Erythroblast (primary cell): ENCODE results near the gene B4GALNT4.
A peak's percentile ranks its signal among the peaks of the same experiment; 100 is the strongest.
"Not testable (repeated sequence)": the region's sequence is repeated elsewhere in the genome, so short reads cannot be mapped to it uniquely, and the experiment has no call there.

Source experiments
- DNase-seq, 2 experiments: peaks; one replicate each; lab custom pipeline; 2025; lab: John Stamatoyannopoulos, UW
- GATA1 ChIP-seq: IDR thresholded peaks from 2 replicates; pipeline ENCODE4 v1.6.1; 2011; ENCODE audit warnings: low read depth, mild to moderate bottlenecking, control low read depth, low read length, moderate library complexity
- POLR2A ChIP-seq: IDR thresholded peaks from 2 replicates; pipeline ENCODE4 v1.6.1; 2011; ENCODE audit warnings: mild to moderate bottlenecking, low read length

Gene B4GALNT4

DNA sequence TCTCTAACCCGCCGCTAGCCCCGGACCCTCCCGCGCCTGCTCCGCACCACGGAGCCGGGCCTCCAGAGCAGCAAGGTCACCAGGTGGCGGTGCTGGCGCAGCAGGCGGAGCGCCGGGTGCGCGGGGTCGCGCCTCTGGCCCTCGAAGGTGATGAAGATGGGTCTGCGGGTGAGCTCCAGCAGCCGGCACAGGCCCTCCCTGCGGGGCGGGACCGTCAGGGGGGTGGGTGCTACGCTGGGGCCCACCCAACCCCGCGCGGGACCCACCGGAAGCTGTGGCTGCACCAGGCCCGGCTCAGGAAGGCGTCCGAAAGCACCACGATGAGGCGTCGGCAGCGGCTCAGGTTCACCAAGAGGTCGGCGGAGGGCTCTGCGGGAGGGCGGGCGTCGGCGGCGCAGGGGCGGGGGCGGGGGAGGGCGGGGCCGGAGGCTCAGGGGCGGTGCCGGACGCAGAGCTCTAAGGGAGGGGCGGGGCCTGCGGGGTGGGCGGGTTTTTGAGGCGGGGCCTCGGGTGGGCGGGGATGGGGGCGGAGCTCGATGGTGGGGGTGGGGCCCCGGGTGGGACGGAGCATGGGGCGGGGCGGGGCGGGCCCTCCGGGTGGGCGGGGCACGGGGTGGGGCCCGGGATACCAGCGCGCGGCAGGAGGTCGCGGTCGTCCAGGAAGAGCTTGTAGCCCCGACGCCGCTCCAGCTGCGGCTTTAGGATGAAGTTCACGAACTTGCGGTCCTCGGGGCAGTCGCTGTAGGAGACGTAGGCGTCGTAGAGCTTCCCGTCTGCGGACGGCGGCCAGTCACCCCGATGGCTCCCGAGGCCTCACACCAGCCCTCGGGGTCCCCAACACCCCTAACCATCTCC is 37.7 kb downstream of the B4GALNT4 start:
- no peak for TF ChIP-seq GATA1
- TF ChIP-seq POLR2A, result no peak

DNA sequence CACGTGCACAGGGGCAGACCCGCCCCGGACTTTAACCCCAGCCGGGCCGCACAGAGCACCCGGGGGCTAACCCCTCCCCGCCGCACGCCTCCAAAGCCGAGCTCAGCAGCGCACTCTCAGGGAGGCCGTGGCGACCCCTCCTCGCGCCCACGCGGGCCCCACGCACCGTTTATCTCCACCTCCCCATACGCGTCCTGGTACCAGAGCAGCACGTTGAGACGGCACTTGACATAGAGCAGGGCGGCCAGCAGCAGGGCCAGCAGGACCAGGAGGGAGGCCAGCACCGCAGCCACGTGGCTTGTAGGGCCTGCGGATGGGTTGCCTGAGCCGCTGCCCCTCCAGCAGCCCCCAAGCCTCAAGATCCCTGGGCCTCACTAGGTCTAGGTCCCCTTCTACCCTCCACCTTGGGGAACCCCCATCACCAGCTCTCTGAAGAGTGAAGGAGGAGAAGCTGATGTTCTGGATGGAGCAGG is 38.4 kb downstream of the B4GALNT4 start:
- DNase-seq, result no peak
- no peak for TF ChIP-seq GATA1
- no peak for TF ChIP-seq POLR2A

More for the DNA sequence above, 37.7 kb downstream of the B4GALNT4 start:
- DNase-seq, result peak; percentile 83 to 88

DNA sequence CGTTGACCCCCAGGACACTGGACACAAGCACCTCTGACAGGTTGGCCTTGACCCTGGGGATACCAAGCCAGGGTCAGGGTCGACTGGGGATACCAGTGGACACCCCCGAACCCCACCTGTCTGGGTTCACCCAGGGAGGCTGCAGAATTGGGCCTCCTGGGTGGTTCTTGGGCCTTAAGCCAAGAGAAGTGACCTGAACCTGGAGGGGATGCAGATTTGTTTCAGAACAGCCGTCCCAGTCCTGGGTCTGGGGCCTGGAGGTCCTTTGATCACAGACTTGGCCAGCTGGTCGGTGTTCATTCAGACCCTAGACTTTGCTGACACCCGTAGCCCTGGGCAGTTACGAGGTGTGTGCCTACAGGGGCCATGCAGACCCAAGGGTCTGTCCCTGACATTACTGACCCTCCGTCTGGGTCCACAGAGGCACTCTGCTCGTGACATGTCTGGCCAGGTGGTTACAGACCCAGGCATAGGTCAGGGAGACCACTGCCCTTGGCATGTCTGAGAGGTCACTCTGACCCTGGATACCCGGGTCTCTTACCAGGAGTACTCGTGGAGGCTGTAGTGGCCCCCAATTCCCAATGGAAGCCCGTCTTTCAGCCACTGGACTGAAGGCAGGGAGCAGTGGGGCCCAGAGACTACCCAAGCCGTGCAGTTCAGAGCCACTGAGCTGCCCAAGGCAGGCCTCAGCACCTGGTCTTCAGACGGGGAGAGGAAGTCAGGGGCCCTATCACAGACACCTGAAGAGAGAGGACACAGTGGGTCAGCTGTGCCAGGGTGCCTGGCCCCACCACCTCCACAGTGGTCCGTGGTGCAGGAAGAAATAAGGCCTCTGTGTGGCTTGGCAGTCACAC is 39.1 kb downstream of the B4GALNT4 start:
- TF ChIP-seq GATA1 (no peak), POLR2A (no peak)
- no peak for DNase-seq

- TF ChIP-seq POLR2A (no peak), GATA1 (no peak)
- no peak for DNase-seq
Measured at GRCh38 chr11:409008-409599, 39.8 kb downstream of the B4GALNT4 start.

- no peak for TF ChIP-seq GATA1
- no peak for TF ChIP-seq POLR2A
- no peak for DNase-seq
Measured at GRCh38 chr11:409600-410483, 40.5 kb downstream of the B4GALNT4 start.

- not testable (repeated sequence) for DNase-seq
Measured at GRCh38 chr11:410711-411110, 41.4 kb downstream of the B4GALNT4 start.

- not testable (repeated sequence) for DNase-seq
Measured at GRCh38 chr11:411520-411919, 42.2 kb downstream of the B4GALNT4 start.

GRCh38 chr11:412641-413119 is 43.4 kb downstream of the B4GALNT4 start:
- TF ChIP-seq GATA1 (no peak), POLR2A (no peak)
- DNase-seq, result no peak

- no peak for DNase-seq
- TF ChIP-seq POLR2A (no peak), GATA1 (no peak)
Measured at GRCh38 chr11:413120-414081, 44.1 kb downstream of the B4GALNT4 start.

GRCh38 chr11:414318-414857 is 45.1 kb downstream of the B4GALNT4 start:
- TF ChIP-seq POLR2A (no peak), GATA1 (no peak)
- no peak for DNase-seq

DNA sequence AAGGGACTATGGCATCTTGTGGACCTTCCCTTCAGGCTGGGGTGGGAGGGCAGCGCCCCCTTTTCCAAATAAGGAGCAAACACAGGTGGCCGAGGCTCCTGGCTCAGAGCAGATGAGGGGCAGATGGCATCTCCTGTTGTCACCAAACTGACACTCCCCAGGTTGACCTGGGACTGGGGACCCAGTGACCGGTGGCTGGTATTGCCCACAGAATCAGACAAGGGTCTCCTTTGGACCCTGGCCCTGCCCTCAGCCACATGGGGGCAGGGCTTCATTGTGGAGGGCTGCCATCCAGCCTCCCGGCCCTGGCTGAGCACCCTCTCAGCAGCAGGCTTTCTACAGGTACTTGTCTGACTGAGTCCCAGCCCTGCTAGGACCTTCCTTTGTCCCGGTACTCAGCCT is 46.3 kb downstream of the B4GALNT4 start:
- TF ChIP-seq POLR2A, result no peak
- TF ChIP-seq GATA1, result no peak
- DNase-seq, result no peak

DNA sequence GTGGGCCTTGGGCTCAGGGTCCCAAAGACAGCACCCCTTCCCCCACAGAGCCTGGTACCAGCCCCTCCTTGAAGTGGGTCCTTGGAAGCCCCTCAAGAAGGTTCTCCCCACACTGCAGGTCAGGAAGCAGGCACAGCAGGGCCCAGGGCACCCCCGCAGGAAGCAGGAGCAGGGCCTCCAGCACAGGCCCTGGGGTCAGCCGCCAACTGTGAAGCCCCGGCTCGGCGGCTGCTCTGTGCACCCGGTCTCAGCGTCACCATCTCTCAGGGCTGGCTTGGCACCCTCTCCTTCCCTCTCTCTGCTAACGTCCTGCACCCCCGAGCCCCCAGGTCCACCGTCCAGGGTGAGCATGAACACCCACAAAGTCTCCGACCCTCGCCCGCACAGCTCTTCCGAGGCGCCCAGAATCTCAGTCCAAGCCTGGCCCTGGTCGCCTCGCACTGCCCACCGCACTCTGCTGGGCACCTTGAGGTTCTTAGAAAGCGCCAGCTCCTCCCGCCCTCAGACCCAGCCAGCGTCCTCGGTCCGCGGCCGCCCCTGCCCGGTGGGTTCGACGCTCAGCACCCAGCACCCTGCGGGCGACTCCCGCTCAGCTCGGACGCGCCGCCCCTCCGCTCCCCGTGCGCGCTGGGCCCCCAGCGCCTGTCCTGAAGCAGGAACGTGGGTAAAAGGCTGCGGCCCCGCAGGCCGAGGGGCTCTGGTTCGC is 46.9 kb downstream of the B4GALNT4 start:
- no peak for DNase-seq
- TF ChIP-seq GATA1 (no peak), POLR2A (no peak)
